C4-2B (cell line): Measurements from ENCODE around the gene PHLDB2.

ENCODE experiments used
- CTCF ChIP-seq: fragments of 450-650 bp; conservative IDR thresholded peaks from 2 replicates; pipeline ENCODE4 v1.5.1; 2017; ENCODE audit warnings: mild to moderate bottlenecking
- ZFX ChIP-seq: fragments of 450-650 bp; IDR thresholded peaks from 2 replicates; pipeline ENCODE4 v1.6.1; 2017

- no peak for TF ChIP-seq CTCF
- TF ChIP-seq ZFX = no peak
Observed at GRCh38 chr3:111967068-111967467, 108.0 kb downstream of the PHLDB2 start.
